HG02884 (cell line): ENCODE results near the gene GOLGA8R.
"Not testable (repeated sequence)": the region's sequence is repeated elsewhere in the genome, so short reads cannot be mapped to it uniquely, and the experiment has no call there.

Experiments used
- ATAC-seq: cut with Tn5 transposase; IDR thresholded peaks from one replicate; pipeline ENCODE4 v1.9.1; 2021; ENCODE audit warnings: mild to moderate bottlenecking, moderate library complexity; ENCODE audit not compliant: unreplicated experiment

GOLGA8R gene, protein sequence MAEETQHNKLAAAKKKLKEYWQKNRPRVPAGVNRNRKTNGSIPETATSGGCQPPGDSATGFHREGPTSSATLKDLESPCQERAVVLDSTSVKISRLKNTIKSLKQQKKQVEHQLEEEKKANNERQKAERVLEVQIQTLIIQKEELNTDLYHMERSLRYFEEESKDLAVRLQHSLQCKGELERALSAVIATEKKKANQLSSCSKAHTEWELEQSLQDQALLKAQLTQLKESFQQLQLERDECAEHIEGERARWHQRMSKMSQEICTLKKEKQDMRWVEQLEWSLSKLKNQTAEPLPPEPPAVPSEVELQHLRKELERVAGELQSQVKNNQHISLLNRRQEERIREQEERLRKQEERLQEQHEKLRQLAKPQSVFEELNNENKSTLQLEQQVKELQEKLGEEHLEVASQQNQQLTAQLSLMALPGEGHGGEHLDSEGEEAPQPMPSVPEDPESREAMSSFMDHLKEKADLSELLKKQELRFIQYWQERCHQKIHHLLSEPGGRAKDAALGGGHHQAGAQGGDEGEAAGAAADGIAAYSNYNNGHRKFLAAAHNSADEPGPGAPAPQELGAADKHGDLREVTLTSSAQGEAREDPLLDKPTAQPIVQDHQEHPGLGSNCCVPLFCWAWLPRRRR

DNA sequence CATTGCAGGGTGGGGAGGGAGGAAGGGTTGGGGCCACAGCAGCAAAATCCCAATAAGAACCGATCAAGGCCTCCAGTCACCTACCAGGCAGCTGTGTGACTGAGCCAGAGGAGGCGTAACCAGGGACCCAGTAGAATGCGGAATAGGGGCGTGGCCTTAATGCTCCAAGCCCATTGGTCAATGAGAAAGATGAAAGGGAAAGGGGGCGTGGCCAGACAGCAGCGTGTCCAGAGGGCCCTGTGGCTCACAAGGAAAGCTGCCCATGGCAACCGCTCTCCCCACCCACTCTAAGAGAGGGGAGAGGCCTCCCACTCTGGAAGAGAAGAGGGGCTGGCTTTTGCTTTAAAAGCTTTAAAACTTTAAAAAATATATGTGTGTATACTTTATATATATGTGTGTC lies at the start of gene GOLGA8R:
TSS of gene GOLGA8R (minus strand) at position 101 of the 400 bp plus-strand sequence. CDS start at position 3, 98 bp downstream.
- ATAC-seq = not testable (repeated sequence)

DNA sequence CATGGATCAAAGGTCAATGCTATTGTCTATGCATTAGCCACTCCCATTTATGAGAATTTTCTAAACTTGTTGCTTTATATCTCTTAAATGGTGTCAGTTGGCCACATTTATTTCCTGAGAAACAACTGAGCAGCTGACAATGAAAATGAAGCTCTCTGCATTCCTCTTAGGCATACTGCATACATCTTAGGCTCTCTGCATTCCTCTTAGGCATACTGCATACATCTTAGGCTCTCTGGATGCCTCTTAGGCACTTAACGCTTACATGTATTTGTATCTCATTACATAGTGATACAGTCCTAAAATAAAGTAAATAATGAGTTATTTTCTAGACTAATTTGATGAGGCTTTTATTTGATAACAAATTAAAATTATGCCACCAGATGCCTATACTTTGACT lies 49.8 kb upstream of the GOLGA8R start:
- ATAC-seq = not testable (repeated sequence)

DNA sequence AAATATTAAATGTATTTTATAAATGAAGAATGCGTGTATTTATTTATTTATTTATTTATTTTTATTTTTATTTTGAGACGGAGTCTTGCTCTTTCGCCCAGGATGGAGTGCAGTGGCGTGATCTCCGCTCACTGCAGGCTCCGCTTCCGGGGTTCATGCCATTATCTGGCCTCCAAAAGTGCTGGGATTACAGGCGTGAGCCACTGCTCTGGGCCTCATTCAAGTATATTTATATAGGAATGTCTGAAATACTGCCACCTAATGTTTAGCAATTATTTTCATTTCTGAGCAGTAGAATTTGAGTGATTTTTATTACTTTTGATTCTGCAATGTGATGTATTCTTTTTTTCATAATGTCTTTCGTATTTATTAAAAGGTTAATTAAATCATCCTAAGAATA lies 48.1 kb upstream of the GOLGA8R start:
- ATAC-seq = not testable (repeated sequence)

DNA sequence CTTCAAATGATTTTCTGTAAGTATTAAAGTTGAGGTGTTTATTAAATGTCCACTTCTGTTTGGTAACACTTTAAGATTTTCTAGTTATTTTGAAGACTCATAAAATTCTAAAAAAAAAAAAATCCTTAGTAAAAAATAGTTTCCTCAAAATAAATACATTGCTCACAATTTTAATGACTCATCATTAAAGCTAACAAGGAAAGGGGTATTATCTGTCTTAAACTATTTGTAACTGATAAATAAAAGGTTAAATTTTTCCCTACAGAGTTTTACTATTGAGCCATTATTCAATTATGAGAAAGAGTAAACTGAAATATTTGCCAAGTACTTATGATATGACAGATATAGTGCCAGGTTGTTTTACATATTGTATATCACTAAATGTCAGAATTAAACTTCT lies 38.6 kb upstream of the GOLGA8R start:
- ATAC-seq = not testable (repeated sequence)

DNA sequence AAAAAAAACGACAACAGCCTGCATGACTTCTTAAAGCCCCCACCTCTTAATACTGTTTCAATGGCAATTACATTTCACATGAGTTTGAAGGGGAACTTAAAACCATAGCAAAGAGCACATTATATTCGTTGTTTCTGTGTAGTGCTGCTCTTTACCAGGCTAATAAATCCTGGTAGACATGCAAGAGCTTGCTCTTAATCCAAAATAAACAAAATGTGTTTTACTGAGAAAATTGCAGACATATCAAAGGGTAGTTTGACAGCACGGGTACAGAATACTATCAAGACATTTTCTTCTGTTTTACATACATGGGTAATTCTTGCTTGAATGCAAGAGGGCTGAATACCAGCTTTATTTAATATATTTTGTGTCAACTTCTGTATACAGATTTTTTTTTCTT lies 24.3 kb upstream of the GOLGA8R start:
- not testable (repeated sequence) for ATAC-seq

DNA sequence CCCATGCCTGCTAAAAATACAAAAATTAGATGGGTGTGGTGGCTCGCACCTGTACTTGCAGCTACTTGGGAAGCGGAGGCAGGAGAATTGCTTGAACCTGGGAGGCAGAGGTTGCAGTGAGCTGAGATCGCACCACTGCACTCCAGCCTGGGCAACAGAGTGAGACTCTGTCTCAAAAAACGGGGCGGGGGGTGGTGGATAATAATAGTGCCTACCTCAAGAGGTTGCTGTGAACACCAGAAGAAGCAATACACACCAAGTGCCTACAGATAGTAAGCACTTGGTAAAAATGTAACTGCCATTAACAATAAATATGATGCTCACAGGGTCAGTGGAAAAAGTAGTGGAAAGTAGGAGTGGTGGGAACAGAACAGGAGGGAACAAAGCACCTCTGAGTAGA lies 21.8 kb upstream of the GOLGA8R start:
- ATAC-seq = not testable (repeated sequence)

DNA sequence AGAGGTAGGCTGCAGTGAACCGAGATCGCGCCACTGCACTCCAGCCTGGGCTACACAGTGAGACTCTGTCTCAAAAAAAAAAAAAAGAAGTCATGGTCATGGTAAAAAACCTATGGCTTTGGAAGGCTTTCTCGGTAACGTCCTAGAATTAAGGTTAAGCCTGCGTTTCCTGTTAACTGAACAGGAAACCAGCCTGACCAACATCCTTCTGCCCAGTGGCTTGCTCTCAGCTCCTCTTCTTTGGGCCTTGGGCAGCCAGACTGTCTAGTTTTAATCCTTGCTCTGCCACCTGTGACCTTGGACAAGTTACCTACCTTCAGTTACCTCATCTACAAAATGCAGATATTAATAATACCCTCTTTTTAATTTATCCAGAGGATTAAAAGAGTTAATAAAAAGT lies 6.7 kb upstream of the GOLGA8R start:
- not testable (repeated sequence) for ATAC-seq

DNA sequence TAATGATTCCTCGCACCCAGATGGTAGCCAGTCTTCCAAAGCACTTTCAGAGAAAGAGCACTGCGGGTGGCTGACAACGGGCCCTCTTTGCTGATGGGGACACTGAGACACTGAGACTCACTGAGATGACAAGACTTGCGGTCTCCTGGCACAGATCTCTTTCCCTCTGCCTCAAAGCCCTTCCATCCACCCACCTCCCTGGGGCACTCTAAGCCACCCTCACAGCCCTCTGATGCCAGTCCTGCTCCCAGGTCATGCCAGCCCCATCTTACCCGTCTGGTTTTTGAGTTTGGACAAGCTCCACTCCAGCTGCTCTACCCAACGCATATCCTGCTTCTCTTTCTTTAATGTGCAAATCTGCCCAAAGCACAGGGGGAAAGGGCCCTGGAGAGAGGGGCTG lies 6.4 kb downstream of the GOLGA8R start:
- ATAC-seq = not testable (repeated sequence)

DNA sequence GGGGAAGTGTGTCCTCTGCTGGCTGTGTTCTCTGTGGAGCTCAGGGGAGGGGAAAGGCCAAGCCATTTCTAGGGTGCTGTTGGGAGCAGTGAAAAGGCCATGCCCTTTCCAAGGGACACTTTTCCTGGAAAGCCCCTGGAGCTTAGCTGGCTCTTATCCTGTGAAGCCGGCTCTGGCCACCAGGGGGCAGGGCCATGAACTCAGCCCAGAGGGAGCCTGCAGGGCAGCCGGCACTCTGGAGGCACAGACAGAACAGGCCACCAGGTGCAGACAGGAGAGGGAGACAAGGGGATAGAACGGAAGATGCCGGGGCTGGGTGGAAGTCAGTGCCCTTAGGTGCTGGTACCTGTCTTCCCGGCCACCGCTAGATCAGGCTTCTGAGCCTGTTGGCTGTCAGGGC lies 15.1 kb downstream of the GOLGA8R start:
- ATAC-seq = not testable (repeated sequence)

DNA sequence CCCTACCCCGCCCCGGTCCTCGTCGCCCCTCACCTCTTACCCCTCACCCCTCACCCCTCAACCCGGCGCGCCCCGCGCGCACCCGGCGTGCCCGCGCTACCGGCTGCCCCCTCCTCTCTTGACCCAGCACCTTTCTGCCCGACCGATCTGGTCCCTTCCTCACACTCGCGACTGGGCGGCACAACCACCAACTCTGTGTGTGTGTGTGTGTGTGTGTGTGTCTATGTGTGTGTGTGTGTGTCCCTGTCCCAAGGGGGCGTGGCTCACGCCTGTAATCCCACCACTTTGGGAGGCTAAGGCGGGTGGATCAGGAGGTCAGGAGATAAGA lies 20.4 kb downstream of the GOLGA8R start:
- not testable (repeated sequence) for ATAC-seq

DNA sequence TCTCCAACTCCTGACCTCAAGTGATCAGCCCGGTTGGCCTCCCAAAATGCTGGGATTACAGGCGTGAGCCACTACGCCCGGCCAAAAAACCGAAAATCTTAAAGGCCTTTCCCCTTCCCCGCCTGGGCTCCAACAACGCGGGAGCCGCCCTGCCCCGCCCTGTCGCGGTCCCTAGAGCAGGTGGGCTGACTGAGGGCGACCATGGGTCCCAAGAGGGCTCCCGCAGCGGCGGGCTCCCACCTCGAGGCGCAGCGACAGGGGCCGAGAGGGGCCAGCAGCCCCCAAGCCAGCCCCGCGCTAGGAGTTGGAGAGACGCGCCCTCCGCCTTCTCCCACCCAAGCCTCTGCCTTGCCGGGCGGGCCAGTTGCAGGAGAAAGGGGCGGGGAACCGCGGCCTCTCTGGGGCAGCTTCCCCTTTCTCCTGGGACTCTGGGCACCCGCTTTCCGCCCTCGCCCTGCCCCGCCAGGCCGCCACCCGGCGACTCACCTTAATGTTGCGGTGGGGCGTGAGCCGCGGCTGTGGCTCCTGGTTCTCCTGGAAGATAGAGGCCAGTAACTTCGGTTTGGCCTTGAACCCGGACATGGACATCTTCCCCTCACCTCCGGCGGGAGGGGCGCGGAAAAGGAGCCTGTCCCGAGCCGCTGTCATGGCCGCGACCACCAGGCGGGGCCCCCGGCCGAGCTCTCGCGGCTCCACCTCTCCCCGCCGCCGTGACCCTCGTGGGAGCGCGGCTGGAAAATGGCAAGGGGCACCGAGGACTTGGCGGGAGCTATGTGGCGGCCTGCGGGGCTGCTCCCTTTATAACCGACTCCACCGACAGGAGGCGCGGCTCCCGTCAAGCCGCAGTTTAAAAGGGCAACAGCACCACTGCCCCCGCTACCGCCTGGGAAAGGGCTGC lies 21.0 kb downstream of the GOLGA8R start, which contains the start of gene CHRFAM7A:
TSS of gene CHRFAM7A (minus strand) at position 775 of the 898 bp plus-strand sequence. CDS start 10,189 bp downstream, outside the sequence.
- not testable (repeated sequence) for ATAC-seq

DNA sequence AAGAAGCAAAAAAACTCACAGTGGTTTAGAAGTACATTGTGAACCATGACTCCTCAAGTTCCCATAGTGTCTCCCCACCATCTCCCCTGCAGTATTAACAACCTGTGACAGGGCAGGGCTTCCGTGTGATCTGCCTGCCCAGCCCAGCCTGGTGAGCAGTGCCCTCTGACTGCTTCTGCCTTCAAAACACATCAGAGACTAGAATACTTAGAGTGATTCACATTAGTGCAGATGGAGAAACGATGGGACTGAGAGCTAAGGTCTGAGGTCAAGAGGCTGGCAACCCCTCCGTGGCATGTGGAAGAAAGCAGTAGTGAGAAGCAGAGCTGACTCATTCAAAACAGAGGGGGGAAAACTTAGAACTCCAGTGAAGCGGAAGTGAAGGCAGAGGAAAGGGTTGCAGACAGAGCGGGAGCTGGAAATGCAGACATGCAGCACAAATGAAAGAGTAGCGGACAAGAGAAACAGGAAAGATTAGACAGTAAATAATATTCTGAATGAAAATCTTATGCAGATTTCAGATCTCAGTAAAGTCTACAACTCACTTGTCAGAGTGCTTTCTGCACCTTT lies 27.7 kb downstream of the GOLGA8R start:
- not testable (repeated sequence) for ATAC-seq

DNA sequence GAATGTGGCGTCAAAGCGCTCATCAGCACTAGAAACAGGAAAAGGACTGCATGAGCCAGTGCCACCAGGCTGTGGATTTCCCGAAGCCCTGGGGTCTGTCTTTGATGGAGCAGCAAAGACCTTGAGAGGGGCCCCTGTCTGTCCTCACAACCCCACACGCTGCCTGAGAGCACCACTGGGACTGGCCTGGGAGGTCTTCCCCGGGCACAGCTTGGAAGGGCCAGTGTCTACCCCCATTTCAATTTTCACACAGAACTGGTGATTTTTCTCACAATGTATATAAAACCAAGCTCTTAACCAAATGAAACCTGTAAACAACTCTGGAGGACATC lies 37.0 kb downstream of the GOLGA8R start:
- not testable (repeated sequence) for ATAC-seq

DNA sequence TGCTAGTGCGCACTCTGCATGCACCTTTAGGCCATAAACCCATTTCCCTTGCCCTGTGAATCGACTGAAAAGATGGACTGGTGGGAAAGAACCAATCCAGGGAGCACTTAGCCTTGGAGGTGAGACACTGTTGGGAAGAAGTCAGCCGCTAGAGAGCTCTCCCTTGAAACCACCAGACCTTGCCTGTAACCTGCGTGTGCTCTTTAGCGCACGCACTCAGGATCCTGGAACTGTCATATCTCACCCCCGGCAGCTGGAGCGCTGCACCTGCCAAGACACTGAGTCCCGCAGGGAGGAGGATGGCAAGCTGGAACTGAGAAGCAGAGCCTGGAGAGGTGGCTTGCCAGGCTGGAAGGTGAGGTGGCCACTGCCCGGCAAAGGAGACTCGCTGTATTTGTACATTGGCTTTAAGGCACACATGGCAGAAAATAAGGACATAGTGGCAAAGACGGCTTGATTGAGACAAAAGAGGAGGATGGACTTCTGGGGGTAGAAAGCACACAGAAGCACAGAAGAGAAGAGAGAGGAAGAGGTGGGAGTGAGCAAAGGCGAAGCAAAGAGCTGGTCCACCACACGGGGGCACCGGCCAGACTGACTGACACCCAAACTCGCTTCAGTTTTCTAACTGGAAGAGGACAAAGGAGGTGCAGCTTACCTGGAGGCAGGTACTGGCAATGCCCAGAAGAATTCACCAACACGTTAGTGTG lies 37.5 kb downstream of the GOLGA8R start:
- not testable (repeated sequence) for ATAC-seq

DNA sequence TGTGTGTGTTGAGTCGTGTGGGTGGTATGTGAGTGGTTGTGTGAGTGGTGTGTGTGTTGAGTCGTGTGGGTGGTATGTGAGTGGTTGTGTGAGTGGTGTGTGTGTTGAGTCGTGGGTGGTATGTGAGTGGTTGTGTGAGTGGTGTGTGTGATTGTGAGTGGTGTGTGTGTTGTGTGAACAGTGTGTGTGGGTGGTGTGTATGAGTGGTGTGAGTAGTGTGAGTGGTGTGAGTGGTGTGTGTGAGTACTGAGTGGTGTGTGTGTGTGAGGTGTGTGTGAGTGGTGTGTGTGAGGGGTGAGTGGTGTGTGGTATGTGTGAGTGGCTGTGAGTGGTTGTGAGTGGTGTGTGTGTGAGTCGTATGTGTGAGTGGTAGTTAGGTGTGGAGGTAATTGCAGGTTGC lies 38.2 kb downstream of the GOLGA8R start:
- ATAC-seq = not testable (repeated sequence)

DNA sequence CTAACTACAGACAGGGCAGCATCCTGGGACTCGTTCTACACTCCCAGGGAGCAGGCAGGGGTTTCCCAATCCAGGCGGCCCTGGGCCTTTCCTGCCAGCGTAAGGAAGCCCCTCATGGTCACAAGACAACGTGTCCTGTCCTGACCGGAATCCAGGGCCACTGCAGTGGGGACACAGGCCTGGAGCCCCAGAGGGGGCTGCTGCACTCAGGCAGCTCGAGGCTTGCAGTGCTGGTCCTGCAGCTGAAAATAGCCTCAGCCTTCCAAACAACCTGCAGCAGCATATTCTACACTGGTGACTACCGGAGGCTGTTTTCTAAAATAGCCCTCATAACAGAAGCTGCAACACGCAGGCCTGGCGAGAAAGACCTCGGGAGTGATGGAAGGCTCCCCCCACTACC lies 39.2 kb downstream of the GOLGA8R start:
- not testable (repeated sequence) for ATAC-seq

DNA sequence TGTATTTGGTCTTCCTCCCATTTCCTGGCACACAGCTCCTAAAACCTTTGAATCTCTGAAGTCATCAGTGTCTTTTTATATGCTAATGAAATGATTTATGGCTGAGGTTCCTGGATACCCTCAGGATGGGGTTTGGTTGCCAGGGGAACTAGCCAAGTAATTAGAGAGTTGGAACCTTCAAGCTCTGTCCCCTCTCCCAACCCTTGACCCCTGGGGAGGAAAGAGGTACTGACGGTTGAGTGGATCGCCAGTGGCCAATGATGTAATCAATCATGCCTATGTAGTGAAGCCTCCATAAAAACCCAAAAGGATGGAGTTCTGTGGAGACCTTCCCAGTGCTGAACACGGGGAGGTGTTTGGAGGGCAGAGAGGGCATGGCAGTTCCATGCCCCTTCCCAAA lies 45.8 kb downstream of the GOLGA8R start:
- ATAC-seq = not testable (repeated sequence)

DNA sequence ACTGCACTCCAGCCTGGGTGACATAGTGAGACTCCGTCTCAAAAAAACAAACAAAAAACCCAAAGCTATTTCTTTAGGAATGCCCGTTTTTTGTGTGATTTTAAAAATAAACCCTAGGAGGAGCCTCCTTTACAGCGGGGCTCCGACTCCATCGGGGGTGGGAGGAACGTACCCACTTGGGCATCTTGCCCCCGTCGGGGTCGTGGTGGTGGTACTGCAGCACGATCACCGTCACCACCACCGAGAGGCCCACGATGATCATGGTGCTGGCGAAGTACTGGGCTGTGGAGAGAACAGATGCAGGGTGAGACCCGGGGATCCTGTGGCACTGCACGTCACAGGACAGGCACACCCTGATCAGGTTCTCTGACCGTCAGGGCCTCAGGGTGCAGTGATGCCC lies 46.8 kb downstream of the GOLGA8R start:
- ATAC-seq = not testable (repeated sequence)

DNA sequence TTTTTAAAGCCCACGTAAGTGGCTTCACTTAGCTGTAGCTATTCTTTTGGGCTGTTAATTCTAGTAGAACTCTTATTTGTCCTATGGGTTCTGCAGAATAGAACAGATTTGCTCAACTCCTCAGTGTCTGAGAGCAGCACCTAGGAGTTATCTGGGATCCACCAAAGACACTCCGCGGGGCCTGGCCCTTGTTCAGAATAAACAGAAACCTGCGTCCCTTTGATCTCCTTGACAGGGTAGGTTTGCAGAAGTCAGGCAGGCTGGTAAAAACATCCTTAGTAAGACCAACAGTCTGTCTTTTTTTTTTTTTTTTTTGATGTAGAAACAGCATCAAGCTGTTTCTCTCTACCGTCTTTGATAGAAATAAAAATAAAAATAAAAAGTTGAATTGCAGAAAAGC lies 52.7 kb downstream of the GOLGA8R start:
- not testable (repeated sequence) for ATAC-seq

DNA sequence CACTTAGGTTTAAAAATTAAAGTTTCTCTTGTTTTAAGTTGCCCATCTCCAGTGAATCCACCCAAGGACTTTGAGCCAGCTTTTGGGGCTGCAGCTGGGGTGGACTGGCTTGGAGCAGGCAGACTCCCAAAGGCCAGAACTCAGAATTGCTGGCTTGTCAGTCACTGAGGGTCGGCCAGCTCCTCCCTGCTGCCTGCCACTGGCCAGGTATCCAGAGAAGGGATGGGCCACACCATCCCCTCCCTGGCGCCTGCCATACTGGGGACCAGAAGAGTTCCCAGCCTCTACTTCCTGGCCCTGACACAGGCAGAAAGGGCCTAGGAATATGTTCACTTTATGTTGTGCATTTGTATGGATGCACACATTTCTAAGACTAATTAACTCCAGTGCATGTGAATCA lies 53.1 kb downstream of the GOLGA8R start:
- not testable (repeated sequence) for ATAC-seq
